GM18498 (cell line): ENCODE results near the gene GATC.
"Not testable (repeated sequence)": the region's sequence is repeated elsewhere in the genome, so short reads cannot be mapped to it uniquely, and the experiment has no call there.

ENCODE experiments used
- ATAC-seq: cut with Tn5 transposase; IDR thresholded peaks from one replicate; pipeline ENCODE4 v1.9.1; 2021; ENCODE audit warnings: mild to moderate bottlenecking, moderate library complexity; ENCODE audit not compliant: unreplicated experiment

The GATC gene

GRCh38 chr12:120432772-120433525 lies 13.3 kb upstream of the GATC start:
- no peak for ATAC-seq

GRCh38 chr12:120437735-120438494 lies 8.3 kb upstream of the GATC start, which contains the start of gene COX6A1:
COX6A1 (plus strand) TSS chr12:120438113; CDS start chr12:120438127, 14 bp downstream.
- ATAC-seq: peak; percentile 97

- ATAC-seq: peak; percentile 2
These were observed 7.6 kb upstream of the GATC start for GRCh38 chr12:120438495-120439198.

GRCh38 chr12:120439646-120440247 lies 6.5 kb upstream of the GATC start:
- no peak for ATAC-seq

- no peak for ATAC-seq
These were observed 1.6 kb upstream of the GATC start for GRCh38 chr12:120444676-120445075.

- not testable (repeated sequence) for ATAC-seq
These were observed 567 bp downstream of the GATC start for GRCh38 chr12:120446844-120447178.

- no peak for ATAC-seq
These were observed 1.7 kb downstream of the GATC start for GRCh38 chr12:120447992-120448391.

- not testable (repeated sequence) for ATAC-seq
These were observed 6.3 kb downstream of the GATC start for GRCh38 chr12:120452524-120452923.

- ATAC-seq: no peak
These were observed 7.0 kb downstream of the GATC start for GRCh38 chr12:120453060-120453750.

- ATAC-seq: peak; percentile 57
These were observed 7.7 kb downstream of the GATC start for GRCh38 chr12:120453977-120454376.

- ATAC-seq: no peak
These were observed 9.1 kb downstream of the GATC start for GRCh38 chr12:120455302-120455701.

- ATAC-seq: no peak
These were observed 10.9 kb downstream of the GATC start for GRCh38 chr12:120457133-120457532.

GRCh38 chr12:120460157-120460556 lies 13.9 kb downstream of the GATC start:
- no peak for ATAC-seq

GRCh38 chr12:120462099-120462640 lies 15.9 kb downstream of the GATC start:
- no peak for ATAC-seq

- no peak for ATAC-seq
These were observed 17.5 kb downstream of the GATC start for GRCh38 chr12:120463712-120464111.

GRCh38 chr12:120465756-120466155 lies 19.5 kb downstream of the GATC start:
- no peak for ATAC-seq

GRCh38 chr12:120466560-120467315 lies 20.5 kb downstream of the GATC start:
- ATAC-seq: no peak

GRCh38 chr12:120467439-120467838 lies 21.2 kb downstream of the GATC start:
- no peak for ATAC-seq

GRCh38 chr12:120468325-120468820 lies 22.1 kb downstream of the GATC start:
- peak; percentile 15 for ATAC-seq
